HepG2 (cell line): ENCODE measurements around the gene FAIM. TPM values are rescaled to one million over a fixed set of nuclear protein-coding genes. Genes with fewer than 3 reads are reported as not detected.

Source experiments
- ADNP ChIP-seq: sonication (generic); formaldehyde crosslinking; IDR thresholded peaks from 2 replicates; pipeline ENCODE4 v1.4.0; 2020; ENCODE audit warnings: missing genetic modification reagents
- ASH2L ChIP-seq: fragments of 300-600, 200-600 bp; sonication (generic); IDR thresholded peaks from 2 replicates; pipeline ENCODE4 v1.7.0; 2017; ENCODE audit warnings: low read depth, mild to moderate bottlenecking, moderate library complexity, mixed read lengths, low read length; ENCODE audit not compliant: insufficient read length
- FIP1L1 ChIP-seq: fragments of 200-400 bp; formaldehyde crosslinking; IDR thresholded peaks from 2 replicates; pipeline ENCODE4 v1.6.1; 2018; ENCODE audit warnings: low read depth, mild to moderate bottlenecking, low read length, moderate library complexity, borderline replicate concordance; ENCODE audit not compliant: insufficient read depth
- FOXM1 ChIP-seq: sonication (generic); formaldehyde crosslinking; IDR thresholded peaks from 2 replicates; pipeline ENCODE4 v1.5.0; 2020; ENCODE audit warnings: missing genetic modification reagents
- GATA4 ChIP-seq: sonication (generic); IDR thresholded peaks from 2 replicates; pipeline ENCODE4 v1.6.1; 2016; ENCODE audit warnings: antibody characterized with exemption, low read depth, borderline replicate concordance
- GZF1 ChIP-seq: sonication (generic); formaldehyde crosslinking; IDR thresholded peaks from 2 replicates; pipeline ENCODE4 v1.5.1; 2020; ENCODE audit warnings: mild to moderate bottlenecking, missing genetic modification reagents
- IKZF1 ChIP-seq: fragments of 450-650 bp; IDR thresholded peaks from 2 replicates; pipeline ENCODE4 v1.7.1; 2016
- MIER2 ChIP-seq: IDR thresholded peaks from 2 replicates; pipeline ENCODE4 v1.6.1; 2016; ENCODE audit warnings: missing biosample characterization, missing genetic modification reagents
- NCOA2 ChIP-seq: sonication (generic); formaldehyde crosslinking; IDR thresholded peaks from 2 replicates; pipeline ENCODE4 v1.8.0; 2022; ENCODE audit warnings: inconsistent platforms
- NFRKB ChIP-seq: fragments of 450-650 bp; IDR thresholded peaks from 2 replicates; pipeline ENCODE4 v1.6.1; 2017
- PBX3 ChIP-seq: sonication (generic); formaldehyde crosslinking; IDR thresholded peaks from 2 replicates; pipeline ENCODE4 v1.8.1; 2023; ENCODE audit warnings: missing genetic modification reagents, inconsistent platforms, borderline replicate concordance
- PHF5A ChIP-seq: IDR thresholded peaks from one replicate; pipeline ENCODE4 v1.6.1; 2018; ENCODE audit warnings: low read depth, missing genetic modification reagents; ENCODE audit not compliant: unreplicated experiment
- PPARG ChIP-seq: conservative IDR thresholded peaks from 2 replicates; pipeline ENCODE4 v1.6.1; 2016; ENCODE audit warnings: missing biosample characterization, missing genetic modification reagents
- STAG1 ChIP-seq: sonication (generic); formaldehyde crosslinking; IDR thresholded peaks from 2 replicates; pipeline ENCODE4 v1.4.0; 2020; ENCODE audit warnings: missing genetic modification reagents
- TMF1 ChIP-seq: sonication (generic); formaldehyde crosslinking; IDR thresholded peaks from 2 replicates; pipeline ENCODE4 v1.8.1; 2022; ENCODE audit warnings: low read depth, missing genetic modification reagents
- ZNF354B ChIP-seq: sonication (generic); formaldehyde crosslinking; IDR thresholded peaks from 2 replicates; pipeline ENCODE4 v1.8.0; 2022; ENCODE audit warnings: mild to moderate bottlenecking, missing genetic modification reagents
- ZNF530 ChIP-seq: sonication (generic); formaldehyde crosslinking; IDR thresholded peaks from 2 replicates; pipeline ENCODE4 v1.5.0; 2020; ENCODE audit warnings: low read depth, mild to moderate bottlenecking, missing genetic modification reagents
- ZNF75D ChIP-seq: sonication (generic); formaldehyde crosslinking; IDR thresholded peaks from 2 replicates; pipeline ENCODE4 v1.8.1; 2023; ENCODE audit warnings: missing genetic modification reagents, mild to moderate bottlenecking, borderline replicate concordance
- ZNF768 ChIP-seq: sonication (generic); formaldehyde crosslinking; IDR thresholded peaks from 2 replicates; pipeline ENCODE4 v1.4.0; 2020; ENCODE audit warnings: missing genetic modification reagents
- ZNF776 ChIP-seq: sonication (generic); formaldehyde crosslinking; IDR thresholded peaks from 2 replicates; pipeline ENCODE4 v1.4.0; 2020; ENCODE audit warnings: mild to moderate bottlenecking, missing genetic modification reagents
- polyA plus RNA-seq, 8 experiments: library from polyadenylated mRNA; depleted of rRNA in 3 of 8; stranded (reverse) in 7 of 8; unstranded in 1 of 8; fragments of >200 nt; fragmentation: Illumina TruSeq in 4 of 8; extraction: Trizol in 4 of 8; gene quantifications; 2 replicates each; pipeline versions ENCODE4 v1.2.1 to v1.2.3, GENCODE V29; 2011 to 2016; ENCODE audit warnings: low read depth in 4 of 8, missing spikeins in 1 of 8, mixed read lengths in 1 of 8; ENCODE audit not compliant: insufficient read depth in 1 of 8
- total RNA-seq, 5 experiments: library from RNA; depleted of rRNA; stranded (reverse); fragments of >200 nt; fragmentation: Illumina TruSeq; extraction: Trizol; gene quantifications; 2 replicates each; pipeline ENCODE4 v1.2.3, GENCODE V29; 2016; ENCODE audit warnings: low read depth in 1 of 5
- TF ChIP-seq, protein P1 (sequence below): sonication (generic); formaldehyde crosslinking; IDR thresholded peaks from 2 replicates; pipeline ENCODE4 v1.9.0; 2021; ENCODE audit warnings: missing genetic modification reagents, mild to moderate bottlenecking, borderline replicate concordance
- TF ChIP-seq, protein P2 (sequence below): sonication (generic); formaldehyde crosslinking; IDR thresholded peaks from 2 replicates; pipeline ENCODE4 v1.8.1; 2023; ENCODE audit warnings: mild to moderate bottlenecking, missing genetic modification reagents, borderline replicate concordance

Gene FAIM
- total and polyA plus RNA-seq, 2 of the 13 experiments (the other 11 are each of a cell fraction or from before 2014, with no cell fraction given), result 4.3 to 25.8 TPM

DNA sequence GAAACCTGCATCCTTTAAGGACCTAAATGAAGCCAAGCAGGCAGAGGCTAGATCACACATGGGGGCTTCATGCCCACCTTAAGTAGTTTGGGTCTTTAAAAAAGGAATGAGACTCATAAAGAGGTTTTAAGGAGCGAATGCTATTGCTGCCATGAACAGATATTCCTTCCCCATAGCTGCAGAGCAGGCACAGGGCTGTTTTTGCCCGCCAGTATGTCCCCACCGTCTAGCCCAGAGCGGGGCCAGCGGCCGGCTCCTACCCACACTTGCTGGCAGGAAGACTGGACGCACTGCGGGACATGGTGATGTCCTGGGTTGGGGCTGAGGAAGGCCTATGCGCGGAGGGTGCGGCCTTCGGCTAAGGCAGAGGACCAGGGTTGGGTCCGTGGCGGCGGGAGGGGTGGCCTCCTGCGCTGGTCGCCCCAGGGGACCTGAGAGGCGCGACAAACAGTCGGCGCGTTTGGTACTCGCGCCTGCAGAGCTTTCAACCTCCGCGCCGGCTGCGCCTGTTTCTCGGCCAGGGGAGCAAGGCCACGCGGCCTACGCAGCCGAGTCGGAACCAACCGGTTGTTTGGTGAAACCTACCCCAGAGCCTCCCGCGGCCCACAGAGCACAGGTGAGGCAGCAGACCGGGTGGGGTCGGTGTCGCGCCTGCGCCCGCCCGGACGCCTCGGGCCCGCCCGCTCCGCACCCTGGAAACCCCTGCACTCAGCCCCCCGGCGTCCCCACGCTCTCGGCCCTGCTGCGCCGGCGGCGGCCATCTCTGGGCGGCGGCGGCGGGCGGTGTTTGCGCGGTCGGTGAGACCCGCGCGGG, at the start of gene FAIM (continued):
- no peak for TF ChIP-seq MIER2 (CRISPR knock-in tag)
- no peak for TF ChIP-seq ZNF75D (CRISPR knock-in tag)
- no peak for TF ChIP-seq PHF5A (CRISPR knock-in tag)
- TF ChIP-seq FIP1L1, result no peak
- TF ChIP-seq TMF1, result 0 out of 2 replicates have a peak, but pooled peaks have one; percentile 5
- TF ChIP-seq FOXM1 (CRISPR knock-in tag), result 0 out of 2 replicates have a peak, but pooled peaks have one; percentile 43
- no peak for TF ChIP-seq PPARG (CRISPR knock-in tag)
- peak; percentile 93; the same call in 1 of the 2 replicates for TF ChIP-seq ZNF776 (CRISPR knock-in tag)
- peak; percentile 83 for TF ChIP-seq ASH2L
- no peak for TF ChIP-seq ADNP (CRISPR knock-in tag)
- TF ChIP-seq ZNF354B (CRISPR knock-in tag), result no peak
- TF ChIP-seq PBX3 (CRISPR knock-in tag), result peak; percentile 74; the same call in 1 of the 2 replicates
- TF ChIP-seq ZNF530 (CRISPR knock-in tag), result 0 out of 2 replicates have a peak, but pooled peaks have one; percentile 30
- TF ChIP-seq, protein P1, sequence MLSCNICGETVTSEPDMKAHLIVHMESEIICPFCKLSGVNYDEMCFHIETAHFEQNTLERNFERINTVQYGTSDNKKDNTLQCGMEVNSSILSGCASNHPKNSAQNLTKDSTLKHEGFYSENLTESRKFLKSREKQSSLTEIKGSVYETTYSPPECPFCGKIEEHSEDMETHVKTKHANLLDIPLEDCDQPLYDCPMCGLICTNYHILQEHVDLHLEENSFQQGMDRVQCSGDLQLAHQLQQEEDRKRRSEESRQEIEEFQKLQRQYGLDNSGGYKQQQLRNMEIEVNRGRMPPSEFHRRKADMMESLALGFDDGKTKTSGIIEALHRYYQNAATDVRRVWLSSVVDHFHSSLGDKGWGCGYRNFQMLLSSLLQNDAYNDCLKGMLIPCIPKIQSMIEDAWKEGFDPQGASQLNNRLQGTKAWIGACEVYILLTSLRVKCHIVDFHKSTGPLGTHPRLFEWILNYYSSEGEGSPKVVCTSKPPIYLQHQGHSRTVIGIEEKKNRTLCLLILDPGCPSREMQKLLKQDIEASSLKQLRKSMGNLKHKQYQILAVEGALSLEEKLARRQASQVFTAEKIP (CRISPR knock-in tag), result no peak
- no peak for TF ChIP-seq GATA4
- no peak for TF ChIP-seq IKZF1
- TF ChIP-seq NFRKB, result no peak
- 0 out of 2 replicates have a peak, but pooled peaks have one; percentile 25 for TF ChIP-seq STAG1 (CRISPR knock-in tag)
- no peak; the same call in 1 of the 2 replicates for TF ChIP-seq ZNF768 (CRISPR knock-in tag)
- no peak for TF ChIP-seq GZF1
- TF ChIP-seq NCOA2, result no peak; the same call in 1 of the 2 replicates
- TF ChIP-seq, protein P2, sequence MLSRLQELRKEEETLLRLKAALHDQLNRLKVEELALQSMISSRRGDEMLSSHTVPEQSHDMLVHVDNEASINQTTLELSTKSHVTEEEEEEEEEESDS (CRISPR knock-in tag), result no peak
